Stimulated activated effector memory CD8-positive, alpha-beta T cell treated with anti-CD3 and anti-CD28 coated beads, Interleukin-12 subunit alpha, Interleukin-12 subunit beta, amount 100 ng/mL, for 72 hours (primary cell): ENCODE data around the gene PPM1N.

Experiments used
- ATAC-seq: fragments of 150-1000 bp; cut with Tn5 transposase; 2 replicates; pipeline ENCODE4 v1.10.0; 2021
- DNase-seq, 2 donors: peaks; one replicate each; pipeline ENCODE4 v3.0.0; 2021 to 2022; ENCODE audit warnings: low spot score in 2 of 2
- H3K27ac Mint-ChIP-seq: one replicate; pipeline ENCODE4 v1.8.0; 2022; ENCODE audit warnings: mild to moderate bottlenecking, mixed read lengths
- H3K36me3 Mint-ChIP-seq: one replicate; pipeline ENCODE4 v1.8.0; 2022; ENCODE audit warnings: mild to moderate bottlenecking, mixed read lengths
- H3K4me1 Mint-ChIP-seq: one replicate; pipeline ENCODE4 v1.8.0; 2022; ENCODE audit warnings: mixed read lengths
- H3K4me3 Mint-ChIP-seq: one replicate; pipeline ENCODE4 v1.8.0; 2022; ENCODE audit warnings: mild to moderate bottlenecking, mixed read lengths
- H3K9me3 Mint-ChIP-seq: one replicate; pipeline ENCODE4 v1.8.0; 2022; ENCODE audit warnings: mixed read lengths

Gene PPM1N

DNA sequence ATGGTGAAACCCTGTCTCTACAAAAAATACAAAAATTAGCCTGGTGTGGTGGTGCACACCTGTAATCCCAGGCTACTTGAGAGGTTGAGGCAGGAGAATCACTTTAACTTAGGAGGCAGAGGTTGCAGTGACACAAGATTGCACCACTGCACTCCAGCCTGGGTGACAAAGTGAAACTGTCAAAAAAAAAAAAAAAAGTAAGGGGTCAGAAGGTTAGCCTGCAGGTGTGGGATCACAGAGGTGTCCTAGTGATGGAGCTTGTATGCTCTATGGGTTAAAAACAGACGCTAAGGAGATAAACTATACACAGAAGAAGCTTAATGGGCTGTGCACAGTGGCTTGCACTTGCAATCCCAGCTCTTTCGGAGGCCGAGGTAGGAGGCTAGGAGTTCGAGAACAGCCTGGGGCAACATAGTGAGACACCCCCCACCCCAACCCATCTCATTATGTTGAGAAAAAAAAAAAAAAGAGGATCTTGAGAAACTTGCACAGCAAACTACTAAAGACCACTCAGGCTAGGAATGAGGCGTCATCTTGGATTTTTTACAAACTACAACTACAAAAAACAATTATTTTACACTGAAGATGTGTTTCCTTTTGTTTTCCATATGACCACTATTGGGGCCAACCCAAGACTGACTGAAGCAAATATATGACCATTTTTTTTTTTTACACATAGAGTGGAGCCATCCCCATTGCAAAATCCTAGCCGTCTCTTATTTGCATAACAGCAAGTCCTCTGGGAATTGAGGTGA lies 22.5 kb upstream of the PPM1N start:
- Mint-ChIP-seq H3K9me3 (no peaks in the 10 kb centered on the region), H3K27ac (peak overlapping the region; percentile 99), H3K4me1 (peaks cover 79% of the 10 kb centered on the region)

DNA sequence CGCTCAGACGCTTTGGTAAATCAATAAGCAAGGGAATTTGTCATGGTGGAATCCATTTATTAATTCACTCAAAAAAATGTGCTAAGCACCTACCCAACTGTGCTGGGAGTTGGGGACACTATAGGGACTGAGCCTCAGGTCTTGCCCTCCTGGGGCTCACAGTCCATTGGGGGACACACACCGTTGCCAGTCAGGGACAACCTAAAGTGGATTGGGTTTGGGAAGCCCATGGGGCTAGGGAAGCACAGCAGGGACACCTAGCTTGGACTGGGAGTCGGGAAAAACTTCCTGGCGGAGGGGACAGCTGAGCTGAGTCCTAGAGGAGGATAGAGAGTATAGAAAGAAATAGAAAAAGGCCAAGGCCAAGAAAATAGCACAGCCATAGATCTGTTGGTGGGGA lies 21.9 kb upstream of the PPM1N start:
- Mint-ChIP-seq H3K27ac (peak overlapping the region; percentile 99), H3K9me3 (no peaks in the 10 kb centered on the region), H3K4me3 (peak overlapping the region; percentile 65), H3K4me1 (peaks cover 74% of the 10 kb centered on the region), H3K36me3 (peaks cover 56% of the 10 kb centered on the region)
- DNase-seq (no peak), ATAC-seq (no peak)

More for the DNA sequence above, 22.5 kb upstream of the PPM1N start:
- no peak for ATAC-seq
- H3K4me3 Mint-ChIP-seq, result peak overlapping the region; percentile 65
- no peak for DNase-seq
- H3K36me3 Mint-ChIP-seq, result peaks cover 62% of the 10 kb centered on the region

DNA sequence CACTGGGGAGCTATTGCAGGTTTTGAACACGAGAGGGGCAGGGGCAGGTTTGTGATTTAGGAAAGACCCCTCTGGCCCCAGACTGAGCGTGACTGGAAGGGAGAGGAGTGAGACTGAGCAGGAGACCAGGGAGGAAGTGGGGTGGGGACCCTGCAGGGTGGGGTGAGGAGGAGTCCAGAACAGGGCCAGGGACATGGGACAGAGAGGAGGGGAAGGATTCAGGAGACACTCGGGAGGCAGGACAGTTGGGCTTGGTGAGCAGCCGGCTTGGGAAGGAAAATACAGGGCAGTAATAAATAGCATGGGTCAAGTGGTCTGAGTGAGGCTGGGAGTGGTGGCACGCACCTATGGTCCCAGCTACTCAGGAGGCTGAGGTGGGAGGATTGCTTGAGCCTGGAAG lies 21.1 kb upstream of the PPM1N start:
- peaks cover 66% of the 10 kb centered on the region for H3K4me1 Mint-ChIP-seq
- H3K9me3 Mint-ChIP-seq, result no peaks in the 10 kb centered on the region
- peaks cover 47% of the 10 kb centered on the region for H3K36me3 Mint-ChIP-seq
- DNase-seq (no peak), ATAC-seq (no peak)
- H3K27ac Mint-ChIP-seq, result peak overlapping the region; percentile 99
- peak overlapping the region; percentile 65 for H3K4me3 Mint-ChIP-seq

- Mint-ChIP-seq H3K27ac (peak overlapping the region; percentile 99), H3K4me1 (peaks cover 62% of the 10 kb centered on the region), H3K4me3 (peak overlapping the region; percentile 65), H3K9me3 (no peaks in the 10 kb centered on the region), H3K36me3 (peaks cover 40% of the 10 kb centered on the region)
- DNase-seq, result peak in 1 of 2 donors; percentile 72
- ATAC-seq, result peak; percentile 63
These were observed 20.4 kb upstream of the PPM1N start for GRCh38 chr19:45477713-45478453.

GRCh38 chr19:45478454-45479238 lies 19.6 kb upstream of the PPM1N start:
- H3K4me1 Mint-ChIP-seq, result peaks cover 58% of the 10 kb centered on the region
- peak overlapping the region; percentile 99 for H3K27ac Mint-ChIP-seq
- ATAC-seq (peak; percentile 85), DNase-seq (peak; percentile 90 to 98)
- H3K36me3 Mint-ChIP-seq, result peaks cover 32% of the 10 kb centered on the region
- H3K4me3 Mint-ChIP-seq, result peak overlapping the region; percentile 65
- H3K9me3 Mint-ChIP-seq, result no peaks in the 10 kb centered on the region

DNA sequence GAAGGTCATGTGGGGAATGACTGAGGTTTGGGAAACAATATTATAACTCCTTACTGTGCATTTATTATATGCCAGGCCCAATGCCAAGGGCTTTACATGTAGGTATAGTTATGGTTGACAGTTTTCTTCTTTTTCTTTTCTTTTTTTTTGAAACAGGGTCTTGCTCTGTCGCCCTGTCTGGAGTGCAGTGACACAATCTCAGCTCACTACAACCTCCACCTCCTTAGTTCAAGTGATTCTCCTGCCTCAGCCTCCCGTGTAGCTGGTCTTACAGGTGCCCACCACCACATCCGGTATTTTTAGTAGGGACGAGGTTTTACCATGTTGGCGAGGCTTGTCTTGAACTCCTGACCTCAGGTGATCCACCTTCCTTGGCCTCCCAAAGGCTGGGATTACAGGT lies 15.2 kb upstream of the PPM1N start:
- Mint-ChIP-seq H3K36me3 (peaks cover 10% of the 10 kb centered on the region), H3K9me3 (no peaks in the 10 kb centered on the region), H3K27ac (no peak overlapping the region), H3K4me3 (no peak overlapping the region), H3K4me1 (peaks cover 23% of the 10 kb centered on the region)
- DNase-seq (no peak), ATAC-seq (no peak)

DNA sequence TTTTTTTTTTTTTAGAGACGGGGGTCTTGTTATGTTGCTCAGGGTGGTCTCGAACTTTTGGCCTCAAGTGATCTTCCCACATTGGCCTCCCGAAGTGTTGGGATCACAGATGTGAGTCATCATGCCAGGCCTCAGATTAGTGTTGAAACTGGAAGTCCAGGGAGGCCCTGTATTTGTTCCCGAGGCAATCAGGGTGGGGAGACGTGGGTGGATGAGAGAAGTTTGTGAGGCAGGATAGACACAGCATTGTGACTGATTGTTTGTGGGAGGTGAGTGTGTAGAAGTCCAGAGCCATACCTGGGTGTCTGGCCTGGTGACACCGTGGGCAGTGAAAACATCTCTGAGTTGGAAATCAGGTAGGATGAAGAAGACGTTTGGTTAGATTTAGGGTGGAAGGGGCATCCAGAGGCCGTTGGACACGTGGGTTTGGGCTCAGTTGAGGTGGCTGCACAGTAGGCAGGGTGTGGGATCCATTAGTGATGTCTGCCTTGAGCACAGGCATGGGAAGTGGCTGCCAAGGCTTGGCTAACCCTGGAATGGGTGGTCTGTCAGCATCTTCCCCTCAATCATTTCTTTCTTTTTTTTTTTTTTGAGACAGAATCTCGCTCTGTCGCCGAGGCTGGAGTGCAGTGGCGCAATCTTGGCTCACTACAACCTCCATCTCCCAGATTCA lies 13.8 kb upstream of the PPM1N start:
- Mint-ChIP-seq H3K36me3 (no peaks in the 10 kb centered on the region), H3K4me3 (peak overlapping the region; percentile 3), H3K9me3 (no peaks in the 10 kb centered on the region), H3K27ac (peak overlapping the region; percentile 17), H3K4me1 (peaks cover 11% of the 10 kb centered on the region)
- no peak for DNase-seq
- no peak for ATAC-seq

DNA sequence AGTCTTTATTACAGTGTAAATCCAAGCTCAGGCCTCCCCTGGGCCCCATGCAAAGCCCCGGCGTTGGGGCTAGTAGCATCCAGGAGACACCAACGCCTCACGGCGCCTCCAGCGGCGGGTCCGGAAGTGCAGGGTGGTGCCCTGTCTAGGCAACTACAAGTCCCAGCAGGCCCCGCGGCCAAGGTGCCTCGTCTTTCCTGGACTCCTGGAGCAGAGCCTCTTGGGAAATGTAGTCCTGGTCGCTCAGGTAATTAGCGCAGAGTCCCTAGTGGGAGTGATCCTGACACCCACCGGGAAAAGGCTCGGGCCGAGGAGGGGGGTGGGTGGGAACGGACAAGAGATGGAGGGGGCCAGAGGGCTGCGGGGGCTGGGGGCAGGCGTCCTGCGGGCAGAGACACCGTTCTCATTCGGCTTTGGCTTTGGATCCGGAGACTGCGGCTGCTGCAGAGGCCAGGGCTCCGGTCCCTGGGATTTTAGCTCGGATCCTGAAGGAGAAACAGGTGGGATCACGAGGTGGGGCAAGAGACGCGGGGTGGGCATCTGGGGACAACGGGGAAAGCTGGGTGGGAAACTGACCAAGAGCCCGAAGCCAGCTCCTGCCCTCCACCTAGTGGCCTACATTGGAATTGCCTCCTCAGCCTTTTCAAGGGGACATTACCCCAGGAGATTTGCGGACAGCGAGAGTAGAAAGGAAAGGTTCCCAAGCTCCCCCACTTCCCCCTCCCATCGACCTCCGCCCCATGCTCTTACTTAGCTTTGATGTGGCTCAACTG lies 12.8 kb upstream of the PPM1N start:
- H3K4me1 Mint-ChIP-seq, result peaks cover 6% of the 10 kb centered on the region
- peak; percentile 99 for DNase-seq
- peak; percentile 99 for ATAC-seq
- no peaks in the 10 kb centered on the region for H3K36me3 Mint-ChIP-seq
- peak overlapping the region; percentile 76 for H3K27ac Mint-ChIP-seq
- H3K4me3 Mint-ChIP-seq, result peak overlapping the region; percentile 78
- no peaks in the 10 kb centered on the region for H3K9me3 Mint-ChIP-seq

GRCh38 chr19:45488708-45489107 lies 9.5 kb upstream of the PPM1N start:
- no peak for ATAC-seq
- Mint-ChIP-seq H3K36me3 (no peaks in the 10 kb centered on the region), H3K4me3 (no peak overlapping the region), H3K27ac (no peak overlapping the region), H3K4me1 (peaks cover 19% of the 10 kb centered on the region), H3K9me3 (no peaks in the 10 kb centered on the region)
- DNase-seq, result no peak

- Mint-ChIP-seq H3K9me3 (no peaks in the 10 kb centered on the region), H3K4me3 (no peak overlapping the region), H3K4me1 (peaks cover 16% of the 10 kb centered on the region), H3K27ac (no peak overlapping the region), H3K36me3 (no peaks in the 10 kb centered on the region)
- ATAC-seq (no peak), DNase-seq (no peak)
These were observed 8.9 kb upstream of the PPM1N start for GRCh38 chr19:45489216-45489855.

DNA sequence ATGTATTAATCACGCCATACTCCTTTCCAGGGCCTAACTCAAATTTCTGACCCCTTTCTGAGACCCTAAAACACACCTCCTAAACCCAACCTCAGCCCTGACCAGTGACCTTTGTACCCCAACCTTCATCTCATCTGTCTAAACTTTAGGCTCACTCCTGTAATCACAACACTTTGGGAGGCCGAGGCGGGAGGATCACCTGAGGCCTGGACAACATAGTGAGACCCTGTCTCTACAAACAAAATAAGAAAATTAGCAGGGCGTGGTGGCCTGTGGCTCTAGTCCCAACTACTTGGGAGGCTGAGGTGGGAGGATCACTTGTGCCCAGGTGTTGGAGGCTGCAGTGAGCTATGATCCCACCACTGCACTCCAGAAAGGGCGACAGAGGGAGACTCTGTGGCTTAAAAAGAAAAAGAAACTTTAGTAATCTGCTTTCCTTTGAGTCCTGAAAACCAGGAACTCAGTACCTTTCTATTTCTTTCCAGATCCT lies 6.1 kb upstream of the PPM1N start:
- H3K4me3 Mint-ChIP-seq, result peak overlapping the region; percentile 50
- H3K9me3 Mint-ChIP-seq, result no peaks in the 10 kb centered on the region
- peaks cover 32% of the 10 kb centered on the region for H3K4me1 Mint-ChIP-seq
- ATAC-seq, result no peak
- no peak for DNase-seq
- H3K36me3 Mint-ChIP-seq, result no peaks in the 10 kb centered on the region
- H3K27ac Mint-ChIP-seq, result no peak overlapping the region

- H3K9me3 Mint-ChIP-seq, result no peaks in the 10 kb centered on the region
- DNase-seq (no peak), ATAC-seq (no peak)
- H3K27ac Mint-ChIP-seq, result peak overlapping the region; percentile 12
- peak overlapping the region; percentile 50 for H3K4me3 Mint-ChIP-seq
- no peaks in the 10 kb centered on the region for H3K36me3 Mint-ChIP-seq
- peaks cover 36% of the 10 kb centered on the region for H3K4me1 Mint-ChIP-seq
These were observed 5.4 kb upstream of the PPM1N start for GRCh38 chr19:45492627-45493470.

DNA sequence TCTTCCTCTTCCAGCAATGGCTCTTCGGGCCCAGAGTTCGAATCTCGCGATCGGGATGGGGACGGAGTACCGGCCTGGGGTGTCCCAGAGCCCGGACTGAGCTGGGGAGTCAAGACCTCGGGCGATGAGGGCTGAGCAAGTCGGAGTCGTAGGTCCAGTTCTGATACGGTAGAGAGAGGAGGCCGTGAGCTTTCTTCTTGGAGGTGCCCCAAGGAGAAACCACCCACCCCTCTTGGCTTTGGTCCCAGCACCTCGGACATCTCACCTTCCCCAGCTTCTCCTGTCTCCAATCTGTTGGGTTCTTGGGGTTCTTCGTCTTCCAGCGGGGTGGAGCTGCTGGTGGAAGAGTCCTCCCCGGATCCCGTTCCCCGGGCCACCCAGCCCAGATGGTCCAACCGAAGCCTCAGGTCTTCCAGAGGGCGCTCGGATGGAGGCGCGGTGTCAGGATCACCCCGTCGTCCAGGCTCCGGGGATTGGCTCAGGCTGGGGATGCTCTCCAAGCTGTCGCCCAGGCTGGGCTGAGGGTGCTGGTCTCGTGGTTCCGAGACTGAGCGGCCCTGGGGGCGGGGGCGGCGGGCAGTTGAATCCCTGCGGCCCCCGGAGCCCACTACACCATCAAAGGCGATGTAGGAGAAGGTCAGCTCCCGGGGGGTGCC lies 3.9 kb upstream of the PPM1N start:
- peaks cover 47% of the 10 kb centered on the region for H3K4me1 Mint-ChIP-seq
- H3K27ac Mint-ChIP-seq, result no peak overlapping the region
- DNase-seq, result no peak
- H3K9me3 Mint-ChIP-seq, result no peaks in the 10 kb centered on the region
- ATAC-seq, result no peak
- H3K4me3 Mint-ChIP-seq, result no peak overlapping the region
- peaks cover 4% of the 10 kb centered on the region for H3K36me3 Mint-ChIP-seq
